GM21423 (cell line): ENCODE data around the gene SUN2.

ENCODE experiments used
- ATAC-seq: cut with Tn5 transposase; IDR thresholded peaks from one replicate; pipeline ENCODE4 v1.9.1; 2021; ENCODE audit warnings: mild to moderate bottlenecking, moderate library complexity; ENCODE audit not compliant: unreplicated experiment

Gene SUN2

GRCh38 chr22:38699143-38699542 is 56.7 kb downstream of the SUN2 start:
- no peak for ATAC-seq

DNA sequence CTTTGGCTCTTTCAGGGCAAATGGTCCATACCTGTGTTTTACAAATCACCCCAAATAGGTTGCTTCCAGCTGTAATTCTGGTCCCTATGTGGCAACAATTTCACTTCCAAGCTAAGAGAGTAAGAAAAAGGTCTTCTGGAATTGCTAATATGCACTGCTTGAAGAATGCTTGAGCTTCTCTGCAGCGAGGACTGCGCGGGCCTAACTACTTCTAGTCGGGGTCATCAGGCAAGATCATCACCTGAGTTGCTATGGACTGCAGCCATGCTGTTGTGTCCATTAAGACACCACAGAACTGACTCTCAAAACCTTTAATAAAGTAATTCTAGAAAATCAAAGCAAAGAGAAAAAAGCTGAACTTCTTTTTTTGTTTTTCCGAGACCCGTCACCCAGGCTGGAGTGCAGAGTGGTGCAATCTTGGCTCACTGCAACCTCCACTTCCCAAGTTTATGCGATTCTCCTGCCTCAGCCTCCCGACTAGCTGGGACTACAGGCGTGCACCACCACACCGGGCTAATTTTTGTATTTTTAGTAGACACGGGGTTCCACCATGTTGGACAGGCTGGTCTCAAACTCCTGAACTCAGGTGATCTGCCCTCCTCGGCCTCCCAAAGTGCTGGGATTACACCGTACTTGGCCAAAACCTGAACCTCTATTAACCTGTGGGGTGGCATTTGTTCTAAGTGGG is 57.2 kb downstream of the SUN2 start:
- no peak for ATAC-seq

DNA sequence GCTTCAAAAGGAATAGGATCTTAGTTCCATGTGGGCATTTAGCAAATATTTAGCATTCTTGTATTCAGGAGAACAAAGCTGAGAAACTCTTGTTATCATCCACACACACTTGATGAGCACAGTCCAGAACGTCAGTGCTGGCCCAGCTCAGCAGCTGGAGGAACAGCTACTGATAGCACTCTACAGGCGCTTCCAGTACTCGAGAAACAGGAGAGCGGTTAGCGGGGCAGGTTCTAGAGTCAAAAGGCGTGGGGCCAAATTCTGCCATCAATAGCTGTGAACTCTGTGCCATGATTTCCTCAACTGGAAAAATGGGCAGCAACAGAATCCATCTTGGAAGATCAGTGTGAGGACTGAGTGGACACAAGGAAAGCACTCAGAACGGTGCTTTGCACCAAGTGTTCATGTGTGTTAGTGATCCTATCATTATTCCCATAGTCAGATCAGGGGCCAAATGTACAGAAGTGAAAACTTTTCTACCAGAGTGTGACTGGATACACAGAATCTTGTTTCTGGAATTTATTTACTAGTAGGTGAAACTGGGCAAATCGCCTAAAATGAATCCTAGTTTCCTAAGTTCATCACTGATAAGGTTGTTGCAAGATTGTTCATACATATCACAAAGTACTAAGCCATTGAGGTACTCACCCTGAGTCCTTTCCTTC is 58.2 kb downstream of the SUN2 start:
- ATAC-seq = no peak

DNA sequence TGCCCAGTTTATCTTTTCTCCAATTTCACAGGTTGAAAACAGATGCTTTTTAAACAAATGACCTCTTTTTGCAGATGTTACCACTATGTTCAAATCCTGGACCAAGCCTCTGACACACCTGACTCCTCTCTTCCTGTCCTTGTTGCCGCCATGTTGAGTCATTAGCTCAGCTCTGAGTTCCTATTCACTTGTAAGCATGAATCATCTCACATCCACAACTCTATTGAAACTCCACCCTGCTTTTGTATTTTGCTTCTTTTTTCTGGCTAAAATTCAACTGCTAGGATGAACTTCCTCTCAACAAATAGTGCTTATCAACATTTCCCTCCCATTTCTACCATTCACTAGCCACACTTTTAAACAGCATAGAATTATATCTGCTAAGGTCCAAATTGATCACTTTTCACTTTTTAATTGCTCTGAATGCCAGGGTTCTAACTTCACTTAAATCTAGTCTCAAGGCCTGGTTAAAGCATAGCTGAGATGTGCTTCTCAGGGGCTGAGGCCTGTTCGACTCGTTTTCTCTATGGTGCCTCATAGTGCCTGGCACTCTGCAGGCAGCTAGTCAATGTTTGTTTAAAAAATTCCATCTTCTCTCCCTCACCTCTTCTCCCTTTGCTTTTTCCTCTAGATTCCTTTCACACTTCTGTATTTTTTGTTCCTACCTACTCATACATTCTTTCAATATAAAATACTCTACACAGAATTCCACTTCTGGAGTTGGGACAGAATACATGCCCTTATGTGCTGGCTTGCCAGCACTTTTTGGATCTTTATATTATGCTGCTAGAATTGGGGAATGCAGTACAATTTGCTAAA is 59.0 kb downstream of the SUN2 start:
- no peak for ATAC-seq

- no peak for ATAC-seq
Measured at GRCh38 chr22:38694940-38695339, 60.9 kb downstream of the SUN2 start.

- no peak for ATAC-seq
Measured at GRCh38 chr22:38694049-38694448, 61.7 kb downstream of the SUN2 start.

- ATAC-seq = no peak
Measured at GRCh38 chr22:38689651-38690050, 66.1 kb downstream of the SUN2 start.

- ATAC-seq = no peak
Measured at GRCh38 chr22:38685761-38686160, 70.0 kb downstream of the SUN2 start.

- ATAC-seq = no peak
Measured at GRCh38 chr22:38684895-38685294, 70.9 kb downstream of the SUN2 start.
